Fibroblast of mammary gland (primary cell): ENCODE measurements around the gene DTWD2.

Experiments used
- DNase-seq: peaks from one replicate; pipeline ENCODE4 v3.0.0-alpha.2; 2010; ENCODE audit warnings: low read depth
- H3K4me3 ChIP-seq: 2 replicates; pipeline ENCODE4 v1.5.1; 2011; ENCODE audit warnings: low read depth, mild to moderate bottlenecking, low read length, moderate library complexity; ENCODE audit not compliant: control insufficient read depth
- TF ChIP-seq, protein P1 (sequence below): conservative IDR thresholded peaks from 2 replicates; pipeline ENCODE4 v1.5.1; 2011; ENCODE audit warnings: low read depth, low read length, inconsistent platforms; ENCODE audit not compliant: control insufficient read depth, insufficient read depth

DTWD2 gene

DNA sequence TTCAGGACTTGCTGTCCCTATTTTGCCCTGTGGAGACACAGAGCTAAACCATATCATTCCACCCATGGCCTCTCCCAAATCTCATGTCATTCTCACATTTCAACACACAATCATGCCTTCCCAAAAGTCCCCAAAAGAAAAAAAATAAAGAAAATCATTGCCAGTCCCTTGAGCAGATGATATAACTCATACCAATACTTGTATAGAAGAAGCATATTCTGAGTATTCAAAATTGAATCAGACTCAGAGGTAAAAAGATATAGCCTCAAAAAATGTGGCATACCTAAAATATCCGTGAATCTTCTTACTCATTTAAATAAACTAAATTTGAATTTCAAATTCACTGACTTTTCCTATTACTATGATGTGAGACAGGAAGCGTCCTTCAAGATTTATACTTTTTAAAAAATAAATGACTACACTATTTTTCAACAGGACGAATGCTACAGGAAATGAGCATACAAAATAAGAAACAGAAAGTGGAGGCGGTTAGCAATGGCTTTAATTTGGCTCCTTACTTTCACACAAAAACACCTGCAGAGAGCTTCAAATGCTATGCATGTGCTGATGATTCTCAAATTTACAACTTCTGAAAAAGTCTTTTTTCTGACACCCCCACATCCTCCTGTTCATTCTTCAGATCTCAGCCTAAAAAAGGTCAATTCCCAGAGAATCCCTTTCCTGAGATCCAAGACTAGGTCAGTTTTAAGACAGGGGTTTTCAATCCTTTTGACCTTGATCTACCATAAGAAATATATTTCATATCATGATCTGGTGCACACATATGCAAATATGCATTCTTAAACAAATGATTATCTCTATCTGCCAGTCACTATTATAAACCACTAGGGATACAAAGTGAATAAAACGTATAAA, 42.9 kb upstream of the DTWD2 start:
- TF ChIP-seq, protein P1, sequence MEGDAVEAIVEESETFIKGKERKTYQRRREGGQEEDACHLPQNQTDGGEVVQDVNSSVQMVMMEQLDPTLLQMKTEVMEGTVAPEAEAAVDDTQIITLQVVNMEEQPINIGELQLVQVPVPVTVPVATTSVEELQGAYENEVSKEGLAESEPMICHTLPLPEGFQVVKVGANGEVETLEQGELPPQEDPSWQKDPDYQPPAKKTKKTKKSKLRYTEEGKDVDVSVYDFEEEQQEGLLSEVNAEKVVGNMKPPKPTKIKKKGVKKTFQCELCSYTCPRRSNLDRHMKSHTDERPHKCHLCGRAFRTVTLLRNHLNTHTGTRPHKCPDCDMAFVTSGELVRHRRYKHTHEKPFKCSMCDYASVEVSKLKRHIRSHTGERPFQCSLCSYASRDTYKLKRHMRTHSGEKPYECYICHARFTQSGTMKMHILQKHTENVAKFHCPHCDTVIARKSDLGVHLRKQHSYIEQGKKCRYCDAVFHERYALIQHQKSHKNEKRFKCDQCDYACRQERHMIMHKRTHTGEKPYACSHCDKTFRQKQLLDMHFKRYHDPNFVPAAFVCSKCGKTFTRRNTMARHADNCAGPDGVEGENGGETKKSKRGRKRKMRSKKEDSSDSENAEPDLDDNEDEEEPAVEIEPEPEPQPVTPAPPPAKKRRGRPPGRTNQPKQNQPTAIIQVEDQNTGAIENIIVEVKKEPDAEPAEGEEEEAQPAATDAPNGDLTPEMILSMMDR: no peak
- no peak for DNase-seq
- no peak overlapping the region for H3K4me3 ChIP-seq

DNA sequence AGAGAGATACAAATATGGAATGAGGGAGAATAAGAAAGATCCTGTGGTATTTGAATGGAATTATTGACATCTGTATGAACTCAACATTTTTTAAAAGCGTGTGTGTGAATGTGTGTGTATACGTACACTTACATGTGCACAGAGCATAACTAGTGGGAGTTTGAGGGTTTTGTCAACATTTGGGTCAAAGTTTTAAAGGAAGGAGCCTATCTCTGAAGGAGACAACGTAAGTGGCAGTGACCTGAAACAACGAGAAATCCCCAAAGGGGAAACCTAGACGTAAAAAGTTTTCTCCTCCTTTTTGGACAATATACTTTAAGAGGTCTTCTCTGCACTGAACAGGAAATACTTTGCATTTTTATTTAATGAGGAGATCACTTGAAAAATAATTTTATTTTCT, 40.2 kb upstream of the DTWD2 start:
- H3K4me3 ChIP-seq: no peak overlapping the region

DNA sequence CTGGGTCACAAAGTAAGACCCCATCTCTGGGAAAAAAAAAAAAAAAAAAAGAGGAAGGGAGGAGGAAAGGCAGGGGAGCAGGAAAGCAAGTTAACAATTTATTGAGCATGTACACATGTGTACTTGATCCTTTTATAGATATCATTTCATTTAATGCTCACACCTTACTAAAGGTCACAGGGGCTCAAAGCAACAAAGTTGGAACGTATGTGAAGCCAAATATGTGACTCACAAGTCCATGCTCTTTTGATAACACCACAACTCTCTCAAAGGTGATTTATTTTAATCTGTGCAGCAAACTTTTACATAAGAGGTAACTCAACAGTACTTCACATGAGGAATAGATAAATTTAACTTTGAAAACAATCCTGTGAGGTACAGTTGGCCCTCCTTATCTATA, 34.4 kb upstream of the DTWD2 start:
- no peak for DNase-seq

More for the DNA sequence above, 40.2 kb upstream of the DTWD2 start:
- TF ChIP-seq, protein P1: no peak
- no peak for DNase-seq

DNA sequence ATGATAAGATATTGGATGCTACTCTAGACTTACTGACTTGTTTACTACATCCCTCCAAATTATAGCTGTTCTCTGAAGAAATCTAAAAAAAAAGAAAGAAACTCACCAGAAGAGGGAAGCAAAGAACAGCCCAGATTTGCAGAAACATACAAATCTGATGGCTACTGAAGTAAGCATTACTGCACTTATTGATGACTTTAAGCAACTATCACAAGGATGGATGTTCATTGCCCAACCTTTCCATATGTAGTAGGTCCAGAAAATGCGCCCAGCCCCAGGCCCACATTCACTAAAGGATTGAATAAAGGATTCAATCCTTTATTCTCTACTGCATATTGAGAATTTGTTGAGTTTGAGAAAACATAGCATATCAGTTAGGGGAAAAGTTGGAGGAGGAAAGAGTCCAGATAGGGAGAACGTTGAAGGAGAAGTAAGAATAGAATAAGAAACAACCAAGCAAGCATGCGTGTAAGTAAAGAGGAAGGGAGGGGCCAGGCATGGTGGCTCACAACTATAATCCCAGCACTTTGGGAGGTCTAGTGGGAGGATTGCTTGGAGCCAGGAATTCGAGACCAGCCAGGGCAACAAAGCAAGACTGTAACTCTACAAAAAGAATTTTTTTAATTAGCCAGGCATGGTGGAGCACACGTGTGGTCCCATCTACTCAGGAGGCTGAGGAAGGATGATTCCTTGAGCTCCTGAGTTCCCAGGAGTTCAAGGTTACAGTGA, 33.8 kb upstream of the DTWD2 start:
- TF ChIP-seq, protein P1: peak; percentile 63
- peak; percentile 62 for DNase-seq
- H3K4me3 ChIP-seq: no peak overlapping the region

More for the DNA sequence above, 34.4 kb upstream of the DTWD2 start:
- H3K4me3 ChIP-seq: no peak overlapping the region
- TF ChIP-seq, protein P1: no peak

DNA sequence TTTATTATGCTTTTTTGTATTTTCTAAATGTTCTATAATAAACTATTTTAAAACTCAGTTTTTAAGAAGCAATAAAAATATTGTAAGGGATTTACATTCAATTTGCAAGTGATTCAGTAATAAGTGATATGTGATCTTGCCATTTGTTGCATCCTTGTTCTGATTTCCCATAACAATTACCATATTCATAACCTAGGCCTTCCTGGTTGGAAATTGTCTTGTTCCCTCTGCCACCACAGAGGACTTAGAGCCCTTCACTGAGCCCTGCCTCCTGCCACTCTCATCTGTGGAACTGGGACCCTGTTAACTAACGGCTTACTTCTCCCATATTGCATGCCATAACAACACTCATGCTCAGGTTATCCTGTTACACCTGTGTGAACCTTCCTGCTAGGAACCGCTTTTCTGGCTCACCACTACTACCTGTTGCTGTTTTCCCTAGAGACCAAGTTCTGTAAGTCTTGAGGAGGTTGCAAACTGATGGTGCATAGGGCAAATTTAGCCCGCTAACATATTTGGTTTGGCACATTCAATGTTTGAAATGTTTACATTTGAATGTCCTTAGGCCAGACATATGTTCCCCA, 32.9 kb upstream of the DTWD2 start:
- DNase-seq: no peak
- TF ChIP-seq, protein P1: no peak
- H3K4me3 ChIP-seq: no peak overlapping the region

DNA sequence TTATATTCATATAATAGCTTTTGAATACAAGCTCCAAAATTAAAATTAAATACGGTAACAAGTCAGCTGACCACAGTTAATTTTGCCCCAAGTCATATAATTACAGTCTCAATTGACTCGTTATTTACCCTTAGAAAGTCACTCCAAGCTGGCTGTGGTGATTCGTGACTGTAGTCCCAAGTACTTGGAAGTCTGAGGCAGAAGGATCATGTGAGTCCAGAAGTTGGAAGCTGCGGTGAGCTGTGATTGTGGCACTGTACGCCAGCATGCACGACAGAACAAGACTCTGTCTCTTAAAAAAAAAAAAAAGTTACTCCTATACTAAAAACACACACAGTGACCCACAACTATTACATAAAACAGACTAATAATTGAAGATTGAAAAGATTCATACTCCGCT, 31.6 kb upstream of the DTWD2 start:
- TF ChIP-seq, protein P1: no peak
- DNase-seq: no peak
- no peak overlapping the region for H3K4me3 ChIP-seq
